Prostate gland (tissue), 2 donors: Measurements from ENCODE around the gene EIF3K.

Source experiments
- POLR2A ChIP-seq: fragments of 450-650 bp; IDR thresholded peaks from one replicate; pipeline ENCODE4 v1.6.1; 2016; ENCODE audit warnings: antibody characterized with exemption, mild to moderate bottlenecking
- POLR2AphosphoS5 ChIP-seq: sonication (generic); formaldehyde crosslinking; IDR thresholded peaks from one replicate; pipeline ENCODE4 v1.6.1; 2017; ENCODE audit warnings: antibody characterized with exemption
- TF ChIP-seq, protein P1 (sequence below), 4 experiments: fragments of 200-600 bp in 2 of 4; fragments of 450-650 bp in 2 of 4; sonication (generic) in 2 of 4; IDR thresholded peaks; 1 replicate in 3 of 4; 2 replicates in 1 of 4; pipeline ENCODE4 v1.5.1; 2016 to 2019; ENCODE audit warnings: antibody characterized with exemption in 4 of 4, mild to moderate bottlenecking in 2 of 4, moderate library complexity in 2 of 4

DNA sequence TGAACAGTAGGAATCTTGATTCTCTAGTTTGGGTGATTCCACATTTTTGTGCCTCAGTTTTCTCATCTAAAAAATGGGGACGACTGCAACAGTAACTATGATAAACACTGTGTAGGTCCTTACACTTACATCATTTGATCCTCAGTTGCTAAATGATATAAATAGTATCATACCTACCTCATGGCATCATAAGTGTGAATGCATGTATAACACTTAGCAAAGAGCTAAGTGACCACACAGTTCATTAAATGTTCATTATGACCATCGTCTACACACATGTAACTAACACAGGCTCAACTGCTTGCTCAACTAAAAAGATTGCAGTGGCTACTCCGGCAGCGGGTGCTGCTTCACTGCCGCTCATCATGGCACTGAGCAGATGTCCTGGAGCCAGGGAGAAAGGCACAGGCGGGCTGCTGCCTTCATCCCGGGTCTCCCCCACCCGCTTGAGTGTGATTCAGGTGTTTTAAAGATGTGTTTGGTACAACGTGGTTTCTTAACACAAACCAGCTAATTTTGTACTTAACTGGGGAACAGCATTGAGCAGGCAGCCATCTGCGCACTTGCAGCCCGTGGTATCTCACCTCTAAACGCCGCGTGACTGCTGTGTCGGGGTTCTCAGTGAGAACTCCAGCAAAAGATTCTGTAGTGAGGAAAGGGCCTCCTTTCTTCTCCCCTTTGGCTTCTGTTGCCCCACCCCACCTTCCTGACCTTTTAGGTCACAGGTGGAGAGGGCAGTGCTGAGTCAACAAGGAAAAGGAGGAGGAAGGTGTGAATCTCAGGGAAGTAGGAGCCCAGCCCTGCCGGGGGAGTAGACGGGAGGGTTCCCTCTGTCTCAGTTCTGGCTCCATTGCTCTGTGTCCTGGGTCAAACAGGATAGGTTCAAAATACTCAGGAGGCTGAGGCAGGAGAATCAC lies 16.8 kb downstream of the EIF3K start:
- TF ChIP-seq, protein P1, sequence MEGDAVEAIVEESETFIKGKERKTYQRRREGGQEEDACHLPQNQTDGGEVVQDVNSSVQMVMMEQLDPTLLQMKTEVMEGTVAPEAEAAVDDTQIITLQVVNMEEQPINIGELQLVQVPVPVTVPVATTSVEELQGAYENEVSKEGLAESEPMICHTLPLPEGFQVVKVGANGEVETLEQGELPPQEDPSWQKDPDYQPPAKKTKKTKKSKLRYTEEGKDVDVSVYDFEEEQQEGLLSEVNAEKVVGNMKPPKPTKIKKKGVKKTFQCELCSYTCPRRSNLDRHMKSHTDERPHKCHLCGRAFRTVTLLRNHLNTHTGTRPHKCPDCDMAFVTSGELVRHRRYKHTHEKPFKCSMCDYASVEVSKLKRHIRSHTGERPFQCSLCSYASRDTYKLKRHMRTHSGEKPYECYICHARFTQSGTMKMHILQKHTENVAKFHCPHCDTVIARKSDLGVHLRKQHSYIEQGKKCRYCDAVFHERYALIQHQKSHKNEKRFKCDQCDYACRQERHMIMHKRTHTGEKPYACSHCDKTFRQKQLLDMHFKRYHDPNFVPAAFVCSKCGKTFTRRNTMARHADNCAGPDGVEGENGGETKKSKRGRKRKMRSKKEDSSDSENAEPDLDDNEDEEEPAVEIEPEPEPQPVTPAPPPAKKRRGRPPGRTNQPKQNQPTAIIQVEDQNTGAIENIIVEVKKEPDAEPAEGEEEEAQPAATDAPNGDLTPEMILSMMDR (IDR thresholded peaks at IDR 0.05): no peak
- TF ChIP-seq POLR2A: no peak
- TF ChIP-seq POLR2AphosphoS5: no peak
